ENCODE measurements around the gene TST. TPM values are rescaled to one million over a fixed set of nuclear protein-coding genes. Genes with fewer than 3 reads are reported as not detected.

TST gene
- polyA plus RNA-seq, 2 of the 4 experiments (the other 2 are of a cell fraction) = 43.2 to 50.1 TPM

GRCh38 chr22:37059876-37060449, 40.7 kb upstream of the TST start:
- H3K4me3 ChIP-seq = no peak overlapping the region
- no peak for DNase-seq (ENCODE audit: low read depth in 1 of 2, low spot score in 1 of 2)

GRCh38 chr22:37058917-37059701, 39.9 kb upstream of the TST start:
- H3K9me3 ChIP-seq = no peaks in the 10 kb centered on the region
- no peak overlapping the region for H3K4me3 ChIP-seq
- DNase-seq (ENCODE audit: low read depth in 1 of 2, low spot score in 1 of 2) (no peak), ATAC-seq (peak in 1 of 2 experiments; percentile 43; a peak in 2 of 6 replicates), FAIRE-seq (no peak)
- no peak overlapping the region for H3K27ac ChIP-seq
- no peak overlapping the region for H3K4me2 ChIP-seq
- 93% methylated on average over 16 of the region's 28 CpGs for WGBS (ENCODE audit: missing lambda C conversion rate)
- POLR2A ChIA-PET = no interaction called here
- no peaks in the 10 kb centered on the region for H3K4me1 ChIP-seq
- CTCF ChIA-PET = interaction anchor here (1.1 kb wide), 1 partner anchor 15 kb away, joined by 4 read pairs; no protein-coding TSS in a partner anchor
- TF ChIP-seq CEBPB (IDR thresholded peaks at IDR 0.05) (no peak), HOXB5 (CRISPR knock-in tag; IDR thresholded peaks at IDR 0.05) (no peak), RFX5 (IDR thresholded peaks at IDR 0.05) (no peak), E2F6 (IDR thresholded peaks at IDR 0.05; ENCODE audit: borderline replicate concordance, low read depth) (no peak), PHF8 (IDR thresholded peaks at IDR 0.05; ENCODE audit: borderline replicate concordance, low read depth) (no peak), RARB (CRISPR knock-in tag; IDR thresholded peaks at IDR 0.05) (no peak), USF2 (IDR thresholded peaks at IDR 0.05) (no peak), CTCF (IDR thresholded peaks at IDR 0.05) (no peak), CBX8 (IDR thresholded peaks at IDR 0.05) (no peak), HDAC2 (IDR thresholded peaks at IDR 0.05) (no peak), HES2 (IDR thresholded peaks at IDR 0.05) (no peak), FOSB (CRISPR knock-in tag; IDR thresholded peaks at IDR 0.05) (no peak), RAD21 (conservative IDR thresholded peaks at IDR 0.05 in 1 of 2, IDR thresholded peaks at IDR 0.05 in 1 of 2) (no peak)

More at GRCh38 chr22:37059876-37060449, 40.7 kb upstream of the TST start:
- no peak for FAIRE-seq
- ChIA-PET CTCF (no interaction called here), POLR2A (no interaction called here)
- whole genome bisulfite sequencing (ENCODE audit: missing lambda C conversion rate) = 78% methylated on average over 3 of the region's 9 CpGs
- no peak overlapping the region for H3K27ac ChIP-seq
- no peaks in the 10 kb centered on the region for H3K4me1 ChIP-seq
- no peak for ATAC-seq
- H3K9me3 ChIP-seq = no peaks in the 10 kb centered on the region
- H3K4me2 ChIP-seq = no peak overlapping the region
- TF ChIP-seq JUNB (IDR thresholded peaks at IDR 0.05) (no peak), HOXB13 (CRISPR knock-in tag; IDR thresholded peaks at IDR 0.05; ENCODE audit: low read depth) (no peak), FOSB (CRISPR knock-in tag; IDR thresholded peaks at IDR 0.05) (no peak), REST (IDR thresholded peaks at IDR 0.05) (no peak), USF2 (IDR thresholded peaks at IDR 0.05) (no peak), RNF2 (IDR thresholded peaks at IDR 0.05; ENCODE audit: borderline replicate concordance, low read depth) (no peak), TFCP2L1 (CRISPR knock-in tag; IDR thresholded peaks at IDR 0.05) (no peak), SREBF2 (IDR thresholded peaks at IDR 0.05) (no peak)
